Superior temporal gyrus (tissue), 1 donor: ENCODE data around the gene HTR4.

ENCODE experiments used
- DNase-seq: peaks from one replicate; pipeline ENCODE4 v3.0.0-alpha.2; 2016; ENCODE audit errors: extremely low spot score

HTR4 gene

GRCh38 chr5:148663509-148663908 lies 9.2 kb upstream of the HTR4 start:
- DNase-seq, result no peak

DNA sequence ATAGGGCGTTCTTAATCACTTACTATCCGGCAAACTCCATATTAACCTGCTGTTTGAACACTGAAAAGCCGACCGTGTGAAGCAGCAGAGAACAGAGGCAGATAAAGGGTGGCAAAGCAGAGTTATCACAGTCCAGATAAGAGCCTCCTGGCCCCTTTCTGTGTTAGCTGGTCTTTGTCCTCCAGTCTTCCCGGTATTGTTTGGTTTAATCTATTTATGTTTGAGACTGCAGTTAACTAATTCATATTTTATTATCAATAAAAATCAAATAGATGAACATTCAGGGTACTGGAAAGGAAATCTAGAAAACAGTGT lies 6.0 kb upstream of the HTR4 start:
- DNase-seq, result no peak

- DNase-seq, result no peak
These were observed 5.5 kb upstream of the HTR4 start for GRCh38 chr5:148659641-148660345.

GRCh38 chr5:148653291-148653835 lies 964 bp downstream of the HTR4 start:
- peak; percentile 42 for DNase-seq

- no peak for DNase-seq
These were observed 2.8 kb downstream of the HTR4 start for GRCh38 chr5:148651528-148651927.

- no peak for DNase-seq
These were observed 8.8 kb downstream of the HTR4 start for GRCh38 chr5:148645527-148645926.

DNA sequence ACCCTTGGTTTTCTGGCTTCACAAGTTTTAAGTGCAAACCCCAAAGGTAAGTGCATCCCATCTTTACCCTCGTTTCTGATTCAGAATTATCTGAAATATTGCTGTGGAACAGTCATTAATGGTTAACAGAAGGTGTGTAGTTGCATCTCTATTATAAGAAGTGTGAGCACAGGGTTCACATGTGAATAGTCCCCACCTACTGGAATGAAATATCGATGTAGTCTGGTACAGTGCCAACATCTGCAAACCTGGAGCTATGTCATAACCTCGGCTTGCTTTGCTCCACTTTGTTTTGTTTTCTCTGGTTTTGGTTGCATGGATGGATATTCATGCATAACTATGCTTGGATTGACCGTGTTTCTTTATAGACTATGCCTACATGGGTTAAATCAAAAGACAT lies 12.6 kb downstream of the HTR4 start:
- no peak for DNase-seq

DNA sequence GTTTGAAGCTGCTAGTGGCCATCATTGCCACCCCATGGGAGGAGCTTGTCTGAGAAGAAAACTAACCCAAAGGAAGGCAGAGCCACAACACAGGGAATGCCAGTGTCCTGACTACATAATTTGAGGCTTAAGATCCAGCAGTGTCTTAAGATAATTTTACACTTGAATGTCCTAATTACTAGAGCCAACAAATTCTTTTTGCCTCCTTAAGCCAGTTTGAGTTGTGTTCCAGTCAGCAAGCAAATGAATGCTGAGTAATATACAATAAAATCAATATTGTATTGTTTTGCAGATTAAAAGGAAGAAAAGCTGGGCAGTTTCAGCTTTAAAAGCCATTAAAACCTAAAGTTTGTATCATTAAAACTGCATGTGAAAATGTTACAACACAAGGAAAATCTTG lies 13.9 kb downstream of the HTR4 start:
- no peak for DNase-seq

DNA sequence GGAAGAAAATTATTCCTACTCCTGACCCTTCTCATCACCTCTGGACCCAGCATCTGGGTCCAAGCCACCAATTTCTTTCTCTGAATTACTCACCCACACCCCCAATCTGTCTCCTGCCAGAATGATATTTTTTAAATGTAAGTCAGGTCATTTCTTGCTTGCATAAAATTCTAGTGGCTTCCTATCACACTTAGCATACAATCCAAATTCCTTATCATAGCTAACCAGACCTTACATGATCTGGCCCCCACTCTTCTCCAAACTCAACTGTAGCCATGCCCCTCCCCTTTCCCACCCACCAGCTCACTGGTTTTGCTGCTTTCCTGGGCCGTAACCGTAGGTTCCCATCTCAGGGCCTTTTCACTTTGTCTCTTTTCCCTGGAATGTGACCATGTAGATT lies 15.2 kb downstream of the HTR4 start:
- no peak for DNase-seq

DNA sequence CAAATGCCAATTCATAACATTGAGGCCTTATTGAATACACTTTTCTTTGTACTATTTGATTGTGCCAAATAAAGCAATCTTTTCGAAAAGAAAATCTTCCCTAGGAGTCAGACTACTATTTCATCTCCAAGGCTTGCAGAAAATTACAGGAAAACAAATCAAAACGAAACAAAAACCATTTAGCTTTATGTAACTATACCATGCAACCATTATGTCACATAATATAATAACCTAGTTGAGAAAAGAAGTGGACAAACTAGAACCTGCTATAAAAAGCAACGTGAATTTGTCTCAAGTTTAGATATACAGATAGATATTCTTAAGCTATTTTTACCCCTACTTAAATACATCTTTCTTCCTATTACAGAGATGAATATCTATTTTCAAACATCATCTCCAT lies 18.0 kb downstream of the HTR4 start:
- DNase-seq, result no peak

DNA sequence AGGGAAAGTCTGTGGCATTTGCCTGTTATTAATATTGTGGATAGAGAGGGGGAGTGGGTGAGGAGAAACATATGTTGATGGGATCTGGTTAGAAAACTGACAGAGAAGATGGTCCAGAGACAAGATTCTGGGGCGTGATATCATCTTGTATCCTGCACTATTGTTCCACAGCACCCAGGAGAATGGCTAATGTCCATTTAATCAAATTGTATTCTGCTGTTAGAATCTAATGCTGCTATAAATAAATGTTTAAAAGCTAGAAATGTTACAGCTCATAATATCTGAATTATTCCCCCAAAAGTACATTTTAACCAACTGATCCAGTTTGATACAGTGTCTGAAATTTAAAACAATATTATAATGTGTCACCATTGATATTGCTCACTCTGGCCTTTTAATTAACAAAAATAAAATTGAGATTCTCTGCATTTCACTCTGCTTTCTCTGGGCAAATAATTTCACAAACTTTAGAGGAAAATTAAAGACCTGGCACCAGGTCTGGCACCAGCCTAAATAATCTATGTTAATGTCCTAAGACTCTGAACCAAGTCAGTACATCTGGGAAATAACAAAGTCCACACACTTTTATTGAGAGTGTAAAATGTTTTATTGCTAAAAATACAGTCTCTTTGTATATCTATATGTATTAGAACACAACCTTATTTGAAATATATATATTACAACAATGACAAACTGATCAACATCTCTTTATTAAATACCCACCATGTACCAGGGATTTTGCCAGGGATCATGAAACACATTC lies 18.8 kb downstream of the HTR4 start:
- no peak for DNase-seq

- DNase-seq, result no peak
These were observed 21.3 kb downstream of the HTR4 start for GRCh38 chr5:148633067-148633377.

DNA sequence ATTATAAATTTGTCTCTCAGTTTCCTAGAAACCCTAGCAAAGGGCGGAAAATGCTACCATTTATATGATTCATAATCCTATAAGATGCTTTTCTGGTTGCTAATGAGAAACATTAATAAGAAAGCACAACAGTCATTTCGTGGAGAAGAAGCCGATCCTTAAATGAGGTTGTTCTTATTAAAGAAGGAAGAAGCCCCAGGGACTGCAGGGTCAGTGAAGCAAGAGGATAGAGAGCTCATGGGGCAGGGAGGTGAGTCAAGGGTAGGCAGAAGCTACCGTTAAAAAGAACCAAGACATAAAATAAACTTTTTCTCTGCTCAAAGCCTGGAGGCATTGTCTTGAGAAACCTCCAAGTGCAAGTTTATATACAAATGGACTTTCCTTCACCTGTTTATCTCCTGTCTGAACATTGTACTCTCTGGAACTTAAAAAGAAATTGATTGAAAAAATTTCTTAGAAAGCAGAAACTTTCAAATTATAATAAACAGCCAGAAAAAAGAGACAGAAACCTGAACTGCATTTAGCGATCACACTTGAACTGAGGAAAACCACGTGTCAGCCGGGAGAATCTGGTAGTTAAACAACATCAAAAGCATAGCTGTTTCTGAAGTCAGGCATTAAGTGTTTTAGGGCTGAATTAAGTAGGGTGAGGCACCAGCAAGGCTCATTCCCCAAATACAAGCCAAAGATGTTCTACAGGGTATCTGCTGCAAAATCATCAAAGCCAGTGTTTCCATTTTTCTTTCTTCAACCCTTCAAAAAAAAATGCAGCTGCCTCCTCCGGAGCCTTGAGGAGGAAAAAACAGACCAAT lies 21.9 kb downstream of the HTR4 start:
- DNase-seq, result no peak

DNA sequence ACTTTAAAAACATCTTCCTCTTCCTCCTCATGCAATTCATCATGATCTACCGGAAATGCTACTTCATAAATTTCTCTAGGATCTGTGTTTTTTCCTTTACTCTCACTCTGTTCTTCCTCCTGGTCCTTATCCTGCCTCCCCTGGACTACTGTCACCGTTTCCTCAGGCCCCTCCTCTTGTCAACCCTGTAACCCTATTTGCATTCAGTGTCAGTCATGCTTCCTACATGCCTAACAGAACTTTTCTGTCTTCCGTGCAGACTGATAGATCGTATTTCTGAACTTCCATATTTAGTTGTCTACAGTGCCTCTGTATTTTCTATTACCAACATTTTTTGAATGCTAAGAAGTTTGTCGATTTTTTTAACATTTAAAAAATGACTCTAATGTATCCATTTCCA lies 27.3 kb downstream of the HTR4 start:
- no peak for DNase-seq

DNA sequence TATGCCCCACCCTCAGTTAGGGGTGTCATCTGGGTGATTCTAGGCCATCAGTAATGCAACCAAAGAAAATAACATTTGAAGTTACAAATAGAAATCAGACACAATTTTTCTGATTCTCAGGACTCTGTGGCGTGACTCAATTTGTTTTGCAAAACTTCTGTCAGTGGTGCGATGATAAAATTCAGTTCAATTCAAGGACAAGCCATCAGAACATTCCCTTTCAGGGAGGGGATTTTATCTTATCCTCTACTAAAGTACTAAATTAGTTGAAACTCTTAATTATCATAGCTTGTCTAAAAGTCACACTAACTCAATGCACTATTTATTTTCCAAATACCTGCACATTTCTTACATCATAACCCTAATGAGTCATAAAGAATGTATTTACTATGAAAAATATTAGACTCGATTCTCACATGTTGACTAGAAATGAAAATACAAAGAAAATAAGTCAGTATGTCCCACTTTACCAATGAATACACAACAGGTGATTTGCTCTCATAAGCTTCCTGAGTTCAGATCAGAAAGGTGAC lies 28.2 kb downstream of the HTR4 start:
- DNase-seq, result no peak

DNA sequence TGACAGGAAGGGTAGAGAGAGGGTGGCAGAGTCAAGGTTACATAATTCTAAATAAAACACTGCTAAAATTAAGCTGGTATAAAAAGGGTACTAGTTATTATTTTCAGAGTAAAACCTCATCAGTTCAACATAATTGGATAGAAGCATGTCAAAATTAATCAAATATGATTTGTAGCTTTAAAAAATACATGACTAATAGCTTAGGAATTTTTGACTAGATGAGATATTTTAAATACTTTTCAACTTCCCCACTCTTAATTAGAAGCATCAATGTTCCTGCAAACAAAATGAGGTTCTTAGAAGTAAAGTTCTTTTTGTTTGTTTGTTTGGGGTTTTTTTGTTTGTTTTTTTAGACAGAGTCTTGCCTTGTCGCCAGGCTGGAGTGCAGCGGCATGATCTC lies 29.1 kb downstream of the HTR4 start:
- no peak for DNase-seq

- no peak for DNase-seq
These were observed 30.6 kb downstream of the HTR4 start for GRCh38 chr5:148623741-148624140.

GRCh38 chr5:148623101-148623500 lies 31.2 kb downstream of the HTR4 start:
- DNase-seq, result no peak

GRCh38 chr5:148620696-148621095 lies 33.6 kb downstream of the HTR4 start:
- DNase-seq, result no peak

- DNase-seq, result no peak
These were observed 34.2 kb downstream of the HTR4 start for GRCh38 chr5:148620091-148620490.

DNA sequence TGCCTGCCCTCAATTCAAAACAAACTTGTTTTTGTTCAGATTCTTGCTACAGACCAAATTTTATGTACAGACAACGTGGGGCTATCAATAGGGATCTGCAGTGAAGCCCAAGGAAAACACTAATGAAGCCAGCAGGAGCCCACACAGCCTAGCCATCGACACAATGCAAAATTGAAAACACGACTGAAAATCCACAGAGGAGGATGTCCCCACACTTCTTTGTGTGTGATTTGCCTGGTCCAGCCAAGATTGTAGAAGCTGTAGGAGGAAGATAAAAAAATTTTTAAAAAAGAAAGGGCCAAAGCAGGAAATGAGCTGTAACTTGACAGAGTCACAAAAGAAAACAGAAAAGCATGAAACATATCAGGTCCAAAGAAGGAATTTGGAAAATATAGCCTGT lies 34.8 kb downstream of the HTR4 start:
- DNase-seq, result no peak

GRCh38 chr5:148615644-148616275 lies 38.6 kb downstream of the HTR4 start:
- no peak for DNase-seq
